PC-3 (cell line): ENCODE measurements around the gene NDUFA7.

Experiments
- CTCF ChIP-seq: fragments of 300-600 bp; sonication (generic); conservative IDR thresholded peaks from 2 replicates; pipeline ENCODE4 v1.5.1; 2017; ENCODE audit warnings: antibody characterized with exemption, low read depth, mild to moderate bottlenecking, low read length
- EZH2 ChIP-seq: fragments of 300-600 bp; sonication (generic); IDR thresholded peaks from one replicate; pipeline ENCODE4 v1.6.1; 2017; ENCODE audit warnings: antibody characterized with exemption, mild to moderate bottlenecking, low read length; ENCODE audit not compliant: unreplicated experiment
- EZH2phosphoT487 ChIP-seq: fragments of 300-600 bp; sonication (generic); IDR thresholded peaks from 2 replicates; pipeline ENCODE4 v1.6.1; 2018; ENCODE audit warnings: mild to moderate bottlenecking, antibody characterized with exemption, low read length, borderline replicate concordance

GRCh38 chr19:8308891-8309291 lies 12.3 kb downstream of the NDUFA7 start:
- TF ChIP-seq CTCF (no peak), EZH2 (no peak), EZH2phosphoT487 (no peak)
